Keratinocyte (primary cell): Measurements from ENCODE around the gene GARNL3. TPM values are rescaled to one million over a fixed set of nuclear protein-coding genes. Genes with fewer than 3 reads are reported as not detected.

ENCODE experiments used
- DNase-seq: peaks from one replicate; pipeline ENCODE4 v3.0.0-alpha.2; 2011; ENCODE audit warnings: low read depth, missing footprints, low spot score
- FAIRE-seq: peaks from 2 replicates; lab custom pipeline; 2011; peaks lifted over from hg19 to GRCh38; lab: Jason Lieb, UNC
- H2AFZ ChIP-seq: 2 replicates; pipeline ENCODE4 v1.6.0; 2012; ENCODE audit warnings: low read length, control low read depth, inconsistent platforms; ENCODE audit not compliant: control insufficient read depth
- H3K27ac ChIP-seq: 2 replicates; pipeline ENCODE4 v1.5.1; 2011; ENCODE audit warnings: low read length; ENCODE audit not compliant: control insufficient read depth, insufficient read depth
- H3K27me3 ChIP-seq: 3 replicates; pipeline ENCODE4 v1.6.0; 2011; ENCODE audit warnings: low read length; ENCODE audit not compliant: control insufficient read depth, insufficient read depth; ENCODE audit errors: extremely low read depth
- H3K36me3 ChIP-seq, 2 experiments: 2 replicates in 1 of 2; 3 replicates in 1 of 2; pipeline ENCODE4 v1.5.1; 2011; ENCODE audit warnings: low read length in 2 of 2, mild to moderate bottlenecking in 1 of 2; ENCODE audit not compliant: control insufficient read depth in 2 of 2, insufficient read depth in 2 of 2; ENCODE audit errors: extremely low read depth in 1 of 2
- H3K4me1 ChIP-seq: 3 replicates; pipeline ENCODE4 v1.5.1; 2011; ENCODE audit warnings: low read length; ENCODE audit not compliant: control insufficient read depth, insufficient read depth; ENCODE audit errors: extremely low read depth
- H3K4me2 ChIP-seq: 3 replicates; pipeline ENCODE4 v1.6.0; 2011; ENCODE audit warnings: low read depth, low read length; ENCODE audit not compliant: control insufficient read depth, insufficient read depth; ENCODE audit errors: extremely low read depth
- H3K4me3 ChIP-seq, 3 experiments: fragments of 200-600 bp in 1 of 3; sonication (generic) in 1 of 3; 2 replicates in 2 of 3; 3 replicates in 1 of 3; pipeline ENCODE4 v1.5.1; 2011 to 2016; ENCODE audit warnings: low read length in 3 of 3, mild to moderate bottlenecking in 3 of 3, control low read depth in 2 of 3, inconsistent platforms in 1 of 3, low read depth in 1 of 3, mixed read lengths in 1 of 3, mixed run types in 1 of 3, moderate library complexity in 1 of 3; ENCODE audit not compliant: control insufficient read depth in 2 of 3, insufficient read depth in 2 of 3; ENCODE audit errors: extremely low read depth in 1 of 3
- H3K79me2 ChIP-seq: 2 replicates; pipeline ENCODE4 v1.6.0; 2012; ENCODE audit warnings: low read length; ENCODE audit not compliant: control insufficient read depth, insufficient read depth
- H3K9ac ChIP-seq: 3 replicates; pipeline ENCODE4 v1.6.0; 2011; ENCODE audit warnings: low read length; ENCODE audit not compliant: control insufficient read depth, insufficient read depth; ENCODE audit errors: extremely low read depth
- H3K9me1 ChIP-seq: 3 replicates; pipeline ENCODE4 v1.6.0; 2011; ENCODE audit warnings: low read length; ENCODE audit not compliant: control insufficient read depth, insufficient read depth; ENCODE audit errors: extremely low read depth
- H3K9me3 ChIP-seq: 2 replicates; pipeline ENCODE4 v1.5.1; 2012; ENCODE audit warnings: low read depth, low read length; ENCODE audit not compliant: control insufficient read depth
- H4K20me1 ChIP-seq: 3 replicates; pipeline ENCODE4 v1.6.0; 2011; ENCODE audit warnings: low read length; ENCODE audit not compliant: control insufficient read depth, insufficient read depth; ENCODE audit errors: extremely low read depth
- EZH2 ChIP-seq: IDR thresholded peaks from one replicate; pipeline ENCODE4 v1.6.1; 2012; ENCODE audit warnings: inconsistent platforms, mild to moderate bottlenecking, low read length, moderate library complexity
- dilution Hi-C: fragments of 300-500 bp; cut with MboI; formaldehyde crosslinking; loops from one replicate; pipeline ENCODE4 v1.7.0; 2020; ENCODE audit warnings: low sequenced_read_pairs; ENCODE audit not compliant: extremely low pct_ligation_motif_present
- polyA plus RNA-seq, 5 experiments: library from polyadenylated mRNA; depleted of rRNA in 3 of 5; stranded (reverse) in 3 of 5; stranded (forward) in 1 of 5; unstranded in 1 of 5; fragments of >200 nt; gene quantifications; 1 replicate in 1 of 5; 2 replicates in 3 of 5; 3 replicates in 1 of 5; pipeline versions ENCODE4 v1.2.1 to v1.2.3, GENCODE V29; 2011 to 2012; ENCODE audit warnings: missing spikeins in 2 of 5, low read depth in 1 of 5, low replicate concordance in 1 of 5
- TF ChIP-seq, protein P1 (sequence below), 3 experiments: IDR thresholded peaks in 1 of 3; conservative IDR thresholded peaks in 1 of 3; optimal IDR thresholded peaks in 1 of 3; 2 replicates in 2 of 3; 3 replicates in 1 of 3; pipeline versions ENCODE3 to v1.5.1; 2011; ENCODE audit warnings: low read length in 3 of 3, mild to moderate bottlenecking in 3 of 3, moderate library complexity in 2 of 3, control low read depth in 1 of 3, inconsistent platforms in 1 of 3; ENCODE audit not compliant: insufficient read depth in 2 of 3; ENCODE audit errors: extremely low read depth in 1 of 3

The GARNL3 gene
- polyA plus RNA-seq, 1 donor (not counting 4 experiments of a cell fraction or from before 2014, with no cell fraction given) = 2.4 TPM

DNA sequence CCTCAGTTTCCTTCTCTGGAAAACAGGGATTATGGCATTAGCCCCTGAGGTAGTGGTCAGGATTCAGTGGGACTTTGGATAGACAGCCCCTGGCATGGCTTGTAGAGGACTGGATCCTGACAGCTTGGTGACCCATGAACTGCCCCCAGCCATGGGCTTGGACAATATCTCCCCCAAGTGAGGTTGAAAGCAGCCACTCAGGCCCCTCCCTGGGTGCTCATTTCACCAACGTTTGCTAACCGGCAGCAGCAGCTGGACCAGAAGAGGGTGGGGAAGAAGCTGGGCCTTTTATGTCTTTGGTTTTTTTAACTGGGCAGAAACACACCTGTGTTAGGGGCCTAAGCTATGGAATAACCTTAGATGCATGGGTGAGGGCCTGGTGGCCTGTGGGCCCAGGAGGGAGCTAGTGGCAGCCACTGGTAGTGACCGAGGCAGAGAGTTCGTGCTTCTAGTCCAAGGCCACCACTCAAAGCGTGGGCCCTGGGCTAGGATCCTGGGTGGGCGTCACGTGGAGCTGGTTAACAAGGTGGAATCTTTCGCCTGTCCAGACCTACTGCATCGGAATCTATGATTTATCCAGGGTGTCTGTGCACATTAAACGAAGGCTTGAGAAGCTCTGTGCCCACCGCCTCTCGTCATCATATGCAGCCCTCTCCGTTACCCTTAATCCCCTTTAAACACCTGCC, 134.3 kb downstream of the GARNL3 start:
- dilution Hi-C loops = loop anchor here (10.0 kb wide), 1 partner anchor 64 kb away; no protein-coding TSS in a partner anchor
- Histone ChIP-seq H4K20me1 (no peaks in the 10 kb centered on the region), H3K9me3 (no peaks in the 10 kb centered on the region), H3K27me3 (no peaks in the 10 kb centered on the region), H3K9me1 (no peaks in the 10 kb centered on the region), H3K4me1 (peaks cover 11% of the 10 kb centered on the region), H3K27ac (no peak overlapping the region), H3K9ac (no peak overlapping the region), H3K4me3 (no peak overlapping the region), H2AFZ (no peak overlapping the region), H3K36me3 (peaks cover 4 to 5% of the 10 kb centered on the region in 2 experiments), H3K4me2 (peak overlapping the region; percentile 91), H3K79me2 (no peaks in the 10 kb centered on the region)
- no peak for FAIRE-seq
- TF ChIP-seq EZH2 = no peak
- DNase-seq = no peak

DNA sequence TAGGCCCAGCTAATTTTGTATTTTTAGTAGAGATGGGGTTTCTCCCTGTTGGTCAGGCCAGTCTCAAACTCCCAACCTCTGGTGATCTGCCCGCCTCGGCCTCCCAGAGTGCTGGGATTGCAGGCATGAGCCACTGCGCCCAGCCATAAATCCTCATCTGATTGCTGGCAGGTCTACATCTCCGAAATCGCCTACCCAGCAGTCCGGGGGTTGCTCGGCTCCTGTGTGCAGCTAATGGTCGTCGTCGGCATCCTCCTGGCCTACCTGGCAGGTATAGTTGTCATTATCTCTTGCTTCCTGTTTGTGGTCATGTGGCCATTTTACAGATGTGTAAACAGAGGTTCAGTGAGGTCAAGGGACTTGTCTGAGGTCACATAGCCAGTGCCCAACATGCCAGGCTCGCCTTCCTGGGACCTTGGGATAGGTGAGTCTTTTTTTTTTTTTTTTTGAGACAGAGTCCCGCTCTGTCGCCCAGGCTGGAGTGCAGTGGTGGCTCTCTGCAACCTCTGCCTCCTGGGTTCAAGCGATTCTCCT, 135.2 kb downstream of the GARNL3 start:
- peaks cover 11% of the 10 kb centered on the region for H3K4me1 ChIP-seq
- no peak for FAIRE-seq

More for the DNA sequence above, 135.2 kb downstream of the GARNL3 start:
- Histone ChIP-seq H3K9ac (no peak overlapping the region), H3K36me3 (peaks cover 4 to 10% of the 10 kb centered on the region in 2 experiments), H3K9me1 (no peaks in the 10 kb centered on the region), H3K4me2 (no peak overlapping the region), H3K4me3 (no peak overlapping the region), H3K27ac (no peak overlapping the region), H3K27me3 (no peaks in the 10 kb centered on the region), H3K79me2 (no peaks in the 10 kb centered on the region), H3K9me3 (no peaks in the 10 kb centered on the region), H4K20me1 (no peaks in the 10 kb centered on the region), H2AFZ (no peak overlapping the region)
- dilution Hi-C loops = loop anchor here (10.0 kb wide), 1 partner anchor 65 kb away; no protein-coding TSS in a partner anchor
- TF ChIP-seq, protein P1, sequence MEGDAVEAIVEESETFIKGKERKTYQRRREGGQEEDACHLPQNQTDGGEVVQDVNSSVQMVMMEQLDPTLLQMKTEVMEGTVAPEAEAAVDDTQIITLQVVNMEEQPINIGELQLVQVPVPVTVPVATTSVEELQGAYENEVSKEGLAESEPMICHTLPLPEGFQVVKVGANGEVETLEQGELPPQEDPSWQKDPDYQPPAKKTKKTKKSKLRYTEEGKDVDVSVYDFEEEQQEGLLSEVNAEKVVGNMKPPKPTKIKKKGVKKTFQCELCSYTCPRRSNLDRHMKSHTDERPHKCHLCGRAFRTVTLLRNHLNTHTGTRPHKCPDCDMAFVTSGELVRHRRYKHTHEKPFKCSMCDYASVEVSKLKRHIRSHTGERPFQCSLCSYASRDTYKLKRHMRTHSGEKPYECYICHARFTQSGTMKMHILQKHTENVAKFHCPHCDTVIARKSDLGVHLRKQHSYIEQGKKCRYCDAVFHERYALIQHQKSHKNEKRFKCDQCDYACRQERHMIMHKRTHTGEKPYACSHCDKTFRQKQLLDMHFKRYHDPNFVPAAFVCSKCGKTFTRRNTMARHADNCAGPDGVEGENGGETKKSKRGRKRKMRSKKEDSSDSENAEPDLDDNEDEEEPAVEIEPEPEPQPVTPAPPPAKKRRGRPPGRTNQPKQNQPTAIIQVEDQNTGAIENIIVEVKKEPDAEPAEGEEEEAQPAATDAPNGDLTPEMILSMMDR (optimal IDR thresholded peaks at IDR 0.05 in 1 of 3, IDR thresholded peaks at IDR 0.05 in 1 of 3, conservative IDR thresholded peaks at IDR 0.05 in 1 of 3; ENCODE audit: extremely low read depth in 1 of 3, insufficient read depth in 2 of 3, low read length in 3 of 3) = no peak
- no peak for TF ChIP-seq EZH2
- no peak for DNase-seq
